A673 (cell line): ENCODE measurements around the gene TMEM184B. TPM values are rescaled to one million over a fixed set of nuclear protein-coding genes. Genes with fewer than 3 reads are reported as not detected.
A peak's percentile ranks its signal among the peaks of the same experiment; 100 is the strongest.

Source experiments
- BruUV-seq: library from RNA; stranded (reverse); fragments of 400-500 nt; replicated peaks from 2 replicates; lab custom pipeline; 2021; lab: Mats Ljungman, UMichigan
- CTCF ChIA-PET: fragments of 300-600 bp; sonication (Branson Sonifier 250); formaldehyde crosslinking; loops from one replicate; lab custom pipeline; 2022; ENCODE audit warnings: antibody characterized with exemption; lab: Charles Lee
- POLR2A ChIA-PET: fragments of 300-600 bp; sonication (Branson Sonifier 250); formaldehyde crosslinking; loops from one replicate; lab custom pipeline; 2022; ENCODE audit warnings: antibody characterized with exemption; ENCODE audit not compliant: low non-redundant PET; lab: Charles Lee
- DNase-seq: peaks from one replicate; pipeline ENCODE4 v3.0.0-alpha.2; 2015; ENCODE audit warnings: low spot score
- H3K27ac ChIP-seq: fragments of 200-600 bp; sonication (generic); 2 replicates; pipeline ENCODE4 v1.5.1; 2016; ENCODE audit warnings: mixed run types, low read depth, mild to moderate bottlenecking, mixed read lengths, antibody characterized with exemption, low read length; ENCODE audit not compliant: poor library complexity, severe bottlenecking
- H3K27me3 ChIP-seq: fragments of 200-600 bp; sonication (generic); replicated peaks from 2 replicates; pipeline ENCODE4 v1.6.1; 2017; ENCODE audit warnings: mixed run types, low read depth, mild to moderate bottlenecking, mixed read lengths, antibody characterized with exemption, low read length; ENCODE audit not compliant: insufficient read depth, poor library complexity
- H3K36me3 ChIP-seq: fragments of 200-600 bp; sonication (generic); 2 replicates; pipeline ENCODE4 v1.6.1; 2016; ENCODE audit warnings: mixed run types, mild to moderate bottlenecking, mixed read lengths, antibody characterized with exemption, low read length; ENCODE audit not compliant: insufficient read depth, poor library complexity, severe bottlenecking
- H3K4me1 ChIP-seq: fragments of 200-600 bp; sonication (generic); 2 replicates; pipeline ENCODE4 v1.6.1; 2017; ENCODE audit warnings: mixed run types, mild to moderate bottlenecking, mixed read lengths, antibody characterized with exemption, low read length; ENCODE audit not compliant: insufficient read depth, poor library complexity, severe bottlenecking
- H3K4me3 ChIP-seq: fragments of 200-600 bp; sonication (generic); 2 replicates; pipeline ENCODE4 v1.5.1; 2016; ENCODE audit warnings: low read depth, mixed run types, mild to moderate bottlenecking, mixed read lengths, low read length; ENCODE audit not compliant: poor library complexity, severe bottlenecking
- H3K9me3 ChIP-seq: fragments of 200-600 bp; sonication (generic); 2 replicates; pipeline ENCODE4 v1.6.1; 2016; ENCODE audit warnings: mixed run types, low read depth, mild to moderate bottlenecking, mixed read lengths, antibody characterized with exemption, low read length; ENCODE audit not compliant: poor library complexity, severe bottlenecking
- CTCF ChIP-seq: fragments of 300-800, 200-600 bp; sonication (generic); conservative IDR thresholded peaks from 2 replicates; pipeline ENCODE4 v1.5.1; 2017; ENCODE audit warnings: low read depth, mild to moderate bottlenecking, antibody characterized with exemption, low read length, moderate library complexity, mixed read lengths
- EZH2 ChIP-seq: fragments of 200-600 bp; sonication (generic); IDR thresholded peaks from 2 replicates; pipeline ENCODE4 v1.6.1; 2017; ENCODE audit warnings: borderline replicate concordance, low read depth, mild to moderate bottlenecking, mixed read lengths, antibody characterized with exemption, low read length; ENCODE audit not compliant: poor library complexity, severe bottlenecking
- intact Hi-C: fragments of 100-400 bp; cut with micrococcal nuclease; formaldehyde crosslinking; loops from one replicate; pipeline ENCODE4 v1.10.0; 2022; ENCODE audit not compliant: unreplicated experiment
- total RNA-seq: library from RNA; stranded (reverse); gene quantifications from 2 replicates; pipeline ENCODE4 v1.2.3, GENCODE V29; 2021

The TMEM184B gene
- total RNA-seq, 1 experiment from 2014 or later: 50.9 TPM

- no peak for DNase-seq
- H3K27ac ChIP-seq: peak overlapping the region; percentile 97
- no peaks in the 10 kb centered on the region for H3K27me3 ChIP-seq
- TF ChIP-seq EZH2: no peak
- no peak for TF ChIP-seq CTCF
- peaks cover 66% of the 10 kb centered on the region for H3K4me1 ChIP-seq
- intact Hi-C loops: no loop called here
- ChIA-PET CTCF (no interaction called here), POLR2A (interaction anchor here (0.6 kb wide), 1 partner anchor 16 kb away, joined by 7 read pairs; no protein-coding TSS in a partner anchor)
- peak overlapping the region; percentile 80 for H3K4me3 ChIP-seq
- H3K36me3 ChIP-seq: peaks cover 23% of the 10 kb centered on the region
- no TSS peak for BruUV-seq
- H3K9me3 ChIP-seq: no peaks in the 10 kb centered on the region
Measured at GRCh38 chr22:38314933-38315822, 42.4 kb upstream of the TMEM184B start.

GRCh38 chr22:38314051-38314932, 41.5 kb upstream of the TMEM184B start:
- no peaks in the 10 kb centered on the region for H3K9me3 ChIP-seq
- CTCF ChIA-PET: no interaction called here
- POLR2A ChIA-PET: no interaction called here
- H3K36me3 ChIP-seq: peaks cover 30% of the 10 kb centered on the region
- peak overlapping the region; percentile 80 for H3K4me3 ChIP-seq
- intact Hi-C loops: no loop called here
- peak overlapping the region; percentile 97 for H3K27ac ChIP-seq
- TF ChIP-seq CTCF: no peak
- TF ChIP-seq EZH2: no peak
- no TSS peak for BruUV-seq
- DNase-seq: no peak
- H3K4me1 ChIP-seq: peaks cover 67% of the 10 kb centered on the region
- no peaks in the 10 kb centered on the region for H3K27me3 ChIP-seq

GRCh38 chr22:38313384-38313955, 40.7 kb upstream of the TMEM184B start:
- intact Hi-C loops: no loop called here
- Histone ChIP-seq H3K27me3 (no peaks in the 10 kb centered on the region), H3K27ac (peak overlapping the region; percentile 97), H3K4me1 (peaks cover 64% of the 10 kb centered on the region), H3K4me3 (peak overlapping the region; percentile 20), H3K36me3 (peaks cover 38% of the 10 kb centered on the region), H3K9me3 (no peaks in the 10 kb centered on the region)
- TF ChIP-seq EZH2 (no peak), CTCF (no peak)
- POLR2A ChIA-PET: no interaction called here
- DNase-seq: peak; percentile 62
- CTCF ChIA-PET: no interaction called here
- no TSS peak for BruUV-seq
